CD4-positive, alpha-beta T cell treated with Interleukin-10 for 1 hour (primary cell): ENCODE data around the gene SYP.
"Not testable (repeated sequence)": the region's sequence is repeated elsewhere in the genome, so short reads cannot be mapped to it uniquely, and the experiment has no call there.

Experiments used
- DNase-seq: peaks from one replicate; pipeline ENCODE4 v3.0.0-alpha.2; 2020

The SYP gene

GRCh38 chrX:49188468-49189076 is 11.4 kb downstream of the SYP start:
- no peak for DNase-seq

GRCh38 chrX:49187526-49187925 is 12.5 kb downstream of the SYP start:
- no peak for DNase-seq

GRCh38 chrX:49187028-49187394 is 13.0 kb downstream of the SYP start:
- no peak for DNase-seq

- peak; percentile 76 for DNase-seq
Measured at GRCh38 chrX:49186125-49187027, 13.6 kb downstream of the SYP start, which contains the start of gene PRICKLE3. TSS of gene PRICKLE3 (minus strand) at chrX:49186373. CDS start at chrX:49186297, 76 bp downstream.

GRCh38 chrX:49184294-49185281 is 15.4 kb downstream of the SYP start:
- peak; percentile 41 for DNase-seq

GRCh38 chrX:49183701-49184281 is 16.2 kb downstream of the SYP start:
- DNase-seq = no peak

GRCh38 chrX:49179358-49179757 is 20.6 kb downstream of the SYP start:
- DNase-seq = no peak

GRCh38 chrX:49178537-49178936 is 21.5 kb downstream of the SYP start:
- no peak for DNase-seq

GRCh38 chrX:49177873-49178480 is 22.0 kb downstream of the SYP start:
- no peak for DNase-seq

- DNase-seq = peak; percentile 32
Measured at GRCh38 chrX:49177338-49177833, 22.6 kb downstream of the SYP start.

GRCh38 chrX:49176421-49177326 is 23.3 kb downstream of the SYP start:
- peak; percentile 9 for DNase-seq

GRCh38 chrX:49175435-49176274 is 24.3 kb downstream of the SYP start:
- DNase-seq = no peak

- DNase-seq = no peak
Measured at GRCh38 chrX:49174723-49175122, 25.3 kb downstream of the SYP start.

GRCh38 chrX:49173544-49173943 is 26.4 kb downstream of the SYP start:
- DNase-seq = not testable (repeated sequence)

GRCh38 chrX:49172280-49172780 is 27.7 kb downstream of the SYP start:
- DNase-seq = peak; percentile 78

GRCh38 chrX:49171752-49172279 is 28.2 kb downstream of the SYP start, which contains the start of gene PLP2:
TSS of gene PLP2 (plus strand) at chrX:49171898. CDS start at chrX:49172001, 103 bp downstream.
- DNase-seq = peak; percentile 71

- DNase-seq = no peak
Measured at GRCh38 chrX:49167740-49168108, 32.3 kb downstream of the SYP start.

GRCh38 chrX:49166914-49167739 is 32.9 kb downstream of the SYP start:
- DNase-seq = peak; percentile 76
